Right hindlimb (tissue), 1 donor: ENCODE data around the gene LYRM9.
A peak's percentile ranks its signal among the peaks of the same experiment; 100 is the strongest.
"Not testable (repeated sequence)": the region's sequence is repeated elsewhere in the genome, so short reads cannot be mapped to it uniquely, and the experiment has no call there.

Experiments used
- DNase-seq: peaks from one replicate; pipeline ENCODE4 v3.0.0-alpha.2; 2018

The LYRM9 gene

DNA sequence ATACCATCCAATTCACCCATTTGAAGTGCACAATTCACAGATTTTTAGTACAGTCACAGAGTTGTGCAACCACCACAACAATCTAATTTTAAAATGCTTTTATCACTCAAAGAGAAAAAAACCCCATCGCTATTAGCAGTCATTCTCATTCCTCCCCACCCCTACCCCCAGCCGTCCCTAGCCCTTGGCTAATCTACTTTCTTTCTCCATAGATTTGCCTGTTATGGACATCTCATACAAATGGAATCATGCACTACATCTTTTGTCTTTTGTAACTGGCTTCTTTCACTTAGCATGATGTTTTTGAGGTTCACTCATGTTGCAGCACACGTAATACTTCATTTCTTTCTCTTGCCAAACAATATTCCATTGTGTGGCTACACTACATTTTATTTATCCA is 20.4 kb downstream of the LYRM9 start:
- no peak for DNase-seq

DNA sequence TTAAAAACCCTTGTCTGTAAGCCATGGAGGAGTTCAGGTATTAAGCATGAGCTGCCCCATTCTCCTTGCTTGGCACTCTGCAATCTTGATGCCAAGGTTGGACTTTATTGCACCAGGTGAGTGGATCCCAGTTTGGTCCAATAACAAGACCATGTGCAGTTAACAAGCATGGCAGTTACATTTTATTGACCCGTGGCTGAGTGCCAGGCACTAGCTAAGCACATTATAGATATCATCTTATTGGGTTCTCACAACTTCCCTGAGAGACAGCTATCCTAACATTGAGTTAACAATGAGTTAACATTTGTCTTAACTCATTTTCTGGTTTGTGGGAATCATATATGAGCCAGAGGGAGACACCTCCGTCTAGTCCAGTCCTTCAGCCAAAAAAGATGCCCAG is 21.8 kb downstream of the LYRM9 start:
- no peak for DNase-seq

DNA sequence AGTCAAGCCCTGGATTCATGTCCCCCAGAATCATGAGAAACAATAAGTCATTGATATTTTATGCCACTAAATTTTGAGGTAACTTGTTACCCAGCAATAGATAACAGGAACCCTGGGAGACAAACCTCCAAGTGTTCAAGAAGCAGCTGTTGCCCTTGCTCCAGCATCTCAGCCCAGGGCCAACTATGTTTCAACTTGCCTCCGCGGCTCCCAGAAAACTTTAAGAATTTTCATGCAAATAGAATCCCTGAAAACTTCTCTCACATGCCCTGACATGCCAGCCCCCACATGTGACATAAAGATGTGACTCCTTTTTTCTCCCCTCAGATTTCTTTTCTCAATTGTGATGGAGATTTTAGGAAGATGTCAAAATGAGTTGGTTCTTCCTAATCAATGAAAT is 22.8 kb downstream of the LYRM9 start:
- DNase-seq: no peak

DNA sequence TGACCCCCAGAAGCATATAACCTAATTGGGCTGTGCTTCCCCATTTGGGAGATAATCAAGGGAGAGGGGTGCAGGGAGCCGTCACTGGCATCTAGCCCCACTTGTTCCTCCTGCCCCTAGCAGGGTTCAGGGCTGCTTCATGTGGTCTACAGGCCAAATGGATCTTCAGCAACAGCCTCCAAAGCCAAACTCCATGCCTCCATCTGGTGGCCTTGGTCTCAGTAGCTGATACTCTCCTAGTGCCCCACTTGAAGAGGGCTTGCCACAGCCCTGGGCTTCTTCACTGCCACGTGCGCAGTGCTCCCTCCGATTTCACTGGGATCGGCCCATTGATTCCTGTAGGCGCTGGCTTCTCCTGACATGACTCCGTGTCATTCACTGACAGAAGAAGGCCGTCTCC is 24.6 kb downstream of the LYRM9 start:
- no peak for DNase-seq

- no peak for DNase-seq
Measured at GRCh38 chr17:27862840-27863239, 30.3 kb downstream of the LYRM9 start.

DNA sequence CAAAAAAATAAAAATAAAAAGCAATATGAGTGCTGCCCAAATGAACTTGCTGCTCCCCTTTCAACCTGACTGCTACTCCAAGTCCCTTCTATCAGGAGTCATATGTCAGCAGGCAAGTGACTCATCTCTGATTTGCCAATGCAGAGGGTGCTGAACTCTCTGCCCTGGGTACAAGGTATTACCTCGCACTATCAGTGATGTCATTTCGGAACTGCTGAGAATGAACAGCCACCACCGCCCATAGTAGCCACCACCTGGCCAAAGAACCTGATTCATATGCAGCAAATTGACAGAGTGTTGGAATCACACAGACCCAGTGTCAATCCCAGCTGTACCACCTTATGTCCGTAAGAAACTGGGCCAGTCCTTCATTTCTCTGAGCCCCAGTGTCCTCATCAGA is 31.2 kb downstream of the LYRM9 start:
- no peak for DNase-seq

GRCh38 chr17:27860971-27861664 is 32.0 kb downstream of the LYRM9 start:
- no peak for DNase-seq

GRCh38 chr17:27858621-27859305 is 34.4 kb downstream of the LYRM9 start:
- DNase-seq: no peak

- DNase-seq: no peak
Measured at GRCh38 chr17:27856676-27857432, 36.3 kb downstream of the LYRM9 start.

GRCh38 chr17:27855454-27855853 is 37.7 kb downstream of the LYRM9 start:
- no peak for DNase-seq

DNA sequence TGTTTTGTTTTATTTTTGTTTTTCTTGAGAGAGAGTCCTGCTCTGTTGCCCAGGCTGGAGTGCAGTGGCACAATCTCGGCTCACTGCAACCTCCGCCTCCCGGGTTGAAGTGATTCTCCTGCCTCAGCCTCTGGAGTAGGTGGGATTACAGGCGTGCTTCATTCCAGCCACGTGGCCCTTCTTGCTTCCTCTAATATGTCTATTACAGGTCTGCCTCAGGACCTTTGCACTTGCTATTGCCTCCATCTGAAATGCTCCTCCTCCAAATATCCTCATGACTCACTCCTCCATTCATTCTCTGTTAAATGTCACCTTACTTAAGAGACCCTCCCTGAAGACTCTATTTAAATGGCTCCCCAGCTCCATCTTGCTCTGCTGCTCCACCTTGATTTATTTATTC is 39.0 kb downstream of the LYRM9 start:
- DNase-seq: no peak

DNA sequence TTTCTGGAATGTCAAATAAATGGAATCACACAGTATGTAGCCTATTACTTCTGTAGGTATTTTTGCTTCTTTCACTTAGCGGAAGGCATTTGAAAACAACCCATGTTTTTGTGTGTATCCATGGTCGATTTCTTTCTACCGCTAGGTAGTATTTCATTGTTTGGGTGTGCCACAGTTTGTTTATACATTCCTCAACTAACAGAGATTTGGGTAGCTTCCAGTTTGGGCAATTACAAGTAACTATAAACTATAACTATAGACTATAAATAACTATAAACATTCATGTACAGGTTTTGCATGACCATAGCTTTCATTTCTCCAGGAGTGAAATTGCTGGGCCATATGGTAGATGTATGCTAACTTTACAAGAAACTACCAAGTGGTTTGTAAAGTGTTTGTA is 40.1 kb downstream of the LYRM9 start:
- DNase-seq: no peak

DNA sequence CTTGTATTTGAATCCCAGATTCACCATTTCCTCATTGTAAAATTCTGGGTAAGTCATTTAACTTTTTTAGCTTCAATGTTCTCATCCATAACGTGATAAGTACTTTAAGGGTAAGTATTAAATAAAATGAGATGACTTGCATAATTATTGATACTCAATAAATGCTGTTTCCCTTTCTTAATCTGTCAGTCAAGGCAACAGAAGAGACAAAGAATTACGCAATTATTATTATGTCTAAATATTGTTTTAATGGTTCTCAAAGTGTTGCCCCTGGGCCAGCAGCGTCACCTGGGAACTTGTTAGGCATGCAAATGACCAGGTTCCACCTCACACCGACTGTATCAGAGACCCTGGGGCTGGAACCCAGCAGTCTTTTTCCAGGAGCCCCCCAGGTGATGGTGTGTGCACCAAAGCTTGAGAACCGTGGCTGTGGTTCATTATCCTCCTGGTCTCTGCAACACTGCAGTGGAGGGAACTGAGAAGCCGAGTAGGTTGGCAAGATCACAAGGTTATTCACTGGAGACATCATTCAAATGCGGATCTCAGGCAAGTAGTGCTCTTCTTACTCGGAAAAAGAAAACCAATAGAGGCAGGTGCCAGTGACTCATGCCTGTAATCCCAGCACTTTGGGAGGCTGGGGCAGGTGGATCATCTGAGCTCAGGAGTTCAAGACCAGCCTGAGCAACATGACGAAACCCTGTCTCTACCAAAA is 43.5 kb downstream of the LYRM9 start:
- DNase-seq: no peak

GRCh38 chr17:27848931-27849330 is 44.2 kb downstream of the LYRM9 start:
- DNase-seq: peak; percentile 45

DNA sequence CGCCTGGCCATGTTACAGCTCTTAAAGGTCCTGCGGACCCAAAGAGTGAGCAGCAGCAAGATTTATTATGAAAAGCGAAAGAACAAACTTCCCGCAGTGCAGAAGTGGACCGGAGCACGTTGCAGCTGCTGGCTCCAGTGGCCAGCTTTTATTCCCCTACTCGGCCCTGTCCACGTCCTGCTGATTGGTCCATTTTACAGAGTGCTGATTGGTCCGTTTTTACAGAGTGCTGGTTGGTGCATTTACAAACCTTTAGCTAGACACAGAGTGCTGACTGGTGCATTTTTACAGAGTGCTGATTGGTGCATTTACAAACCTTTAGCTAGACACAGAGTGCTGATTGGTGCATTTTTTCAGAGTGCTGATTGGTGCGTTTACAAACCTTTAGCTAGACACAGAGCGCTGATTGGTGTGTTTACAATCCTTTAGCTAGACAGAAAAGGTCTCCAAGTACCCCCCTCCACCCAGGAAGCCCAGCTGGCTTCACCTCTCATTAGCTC is 46.3 kb downstream of the LYRM9 start:
- DNase-seq: not testable (repeated sequence)

- DNase-seq: no peak
Measured at GRCh38 chr17:27846042-27846655, 47.0 kb downstream of the LYRM9 start.

- DNase-seq: no peak
Measured at GRCh38 chr17:27845264-27846041, 47.7 kb downstream of the LYRM9 start.

DNA sequence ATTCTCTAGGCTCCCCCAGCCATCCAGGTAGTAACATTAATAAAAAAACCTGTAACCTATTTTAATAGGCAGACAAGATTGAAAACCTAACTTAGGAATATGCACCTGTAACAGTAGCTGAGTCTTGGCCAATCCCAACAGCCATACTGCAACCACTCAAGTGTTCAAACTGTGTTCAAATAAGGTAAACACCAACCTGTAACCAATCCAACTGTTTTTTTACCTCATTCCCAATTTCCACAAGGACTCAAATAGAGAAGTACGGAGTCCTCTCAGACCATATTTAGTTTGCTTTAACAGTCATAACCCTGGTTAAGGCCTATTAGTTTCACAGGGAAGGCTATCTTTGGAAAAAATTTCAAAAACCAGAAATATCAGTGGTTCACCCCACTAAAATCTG is 52.5 kb downstream of the LYRM9 start:
- no peak for DNase-seq

DNA sequence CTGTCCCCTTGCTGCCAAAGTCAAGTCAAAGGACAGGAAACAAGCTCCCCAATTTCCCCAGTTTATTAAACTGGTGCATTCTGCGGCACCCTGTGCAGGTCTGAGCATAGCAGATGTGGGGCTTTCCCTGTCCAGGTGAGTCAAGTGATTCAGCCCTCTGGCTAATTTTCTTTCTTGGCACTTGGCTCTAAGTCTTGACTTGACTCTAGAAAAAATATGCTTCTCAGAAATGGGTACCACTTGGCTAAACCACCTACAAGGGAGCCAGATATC is 52.8 kb downstream of the LYRM9 start:
- DNase-seq: not testable (repeated sequence)

GRCh38 chr17:27839571-27840405 is 53.4 kb downstream of the LYRM9 start:
- DNase-seq: not testable (repeated sequence)

GRCh38 chr17:27838607-27839006 is 54.6 kb downstream of the LYRM9 start:
- not testable (repeated sequence) for DNase-seq
